Measurements from ENCODE around the gene IL1R2. TPM values are rescaled to one million over a fixed set of nuclear protein-coding genes. Genes with fewer than 3 reads are reported as not detected.

Gene IL1R2
- polyA plus RNA-seq, 1 donor (not counting 4 experiments of a cell fraction or from before 2014, with no cell fraction given) = 57.3 TPM

GRCh38 chr2:102060792-102061191, 69.0 kb downstream of the IL1R2 start:
- H2AFZ ChIP-seq (ENCODE audit: control insufficient read depth, low read length) = no peak overlapping the region
- no peaks in the 10 kb centered on the region for H4K20me1 ChIP-seq (ENCODE audit: control insufficient read depth, extremely low read depth, insufficient read depth, low read length)
- H3K9me1 ChIP-seq (ENCODE audit: control insufficient read depth, extremely low read depth, insufficient read depth, low read length) = no peaks in the 10 kb centered on the region
- no peaks in the 10 kb centered on the region for H3K79me2 ChIP-seq (ENCODE audit: control insufficient read depth, insufficient read depth, low read length)
- peaks cover 7% of the 10 kb centered on the region for H3K9me3 ChIP-seq (ENCODE audit: control insufficient read depth, low read depth, low read length)
- peaks cover 27% of the 10 kb centered on the region for H3K4me1 ChIP-seq (ENCODE audit: control insufficient read depth, extremely low read depth, insufficient read depth, low read length)
- no peak for TF ChIP-seq CTCF (optimal IDR thresholded peaks at IDR 0.05 in 1 of 3, IDR thresholded peaks at IDR 0.05 in 1 of 3, conservative IDR thresholded peaks at IDR 0.05 in 1 of 3; ENCODE audit: extremely low read depth in 1 of 3, insufficient read depth in 2 of 3, low read length in 3 of 3)
- no peak for TF ChIP-seq EZH2 (IDR thresholded peaks at IDR 0.05; ENCODE audit: low read length)
- DNase-seq (ENCODE audit: low read depth, low spot score) (no peak), FAIRE-seq (no peak)
- no peak overlapping the region for H3K4me2 ChIP-seq (ENCODE audit: control insufficient read depth, extremely low read depth, insufficient read depth, low read depth, low read length)
- no peak overlapping the region for H3K27ac ChIP-seq (ENCODE audit: control insufficient read depth, insufficient read depth, low read length)
- no peak overlapping the region for H3K4me3 ChIP-seq (ENCODE audit: control insufficient read depth in 2 of 3, extremely low read depth in 1 of 3, insufficient read depth in 2 of 3, low read depth in 1 of 3, low read length in 3 of 3)
- no peak overlapping the region for H3K9ac ChIP-seq (ENCODE audit: control insufficient read depth, extremely low read depth, insufficient read depth, low read length)
- no peaks in the 10 kb centered on the region for H3K27me3 ChIP-seq (ENCODE audit: control insufficient read depth, extremely low read depth, insufficient read depth, low read length)
- dilution Hi-C loops (cut with MboI; ENCODE audit: extremely low pct_ligation_motif_present, low sequenced_read_pairs) = no loop called here
- no peaks in the 10 kb centered on the region for H3K36me3 ChIP-seq (ENCODE audit: control insufficient read depth in 2 of 2, extremely low read depth in 1 of 2, insufficient read depth in 2 of 2, low read length in 2 of 2)

- Histone ChIP-seq H2AFZ (ENCODE audit: control insufficient read depth, low read length) (no peak overlapping the region), H3K4me1 (ENCODE audit: control insufficient read depth, extremely low read depth, insufficient read depth, low read length) (peaks cover 27% of the 10 kb centered on the region), H4K20me1 (ENCODE audit: control insufficient read depth, extremely low read depth, insufficient read depth, low read length) (no peaks in the 10 kb centered on the region), H3K27me3 (ENCODE audit: control insufficient read depth, extremely low read depth, insufficient read depth, low read length) (no peaks in the 10 kb centered on the region), H3K9me3 (ENCODE audit: control insufficient read depth, low read depth, low read length) (peaks cover 7% of the 10 kb centered on the region), H3K36me3 (ENCODE audit: control insufficient read depth in 2 of 2, extremely low read depth in 1 of 2, insufficient read depth in 2 of 2, low read length in 2 of 2) (no peaks in the 10 kb centered on the region), H3K9ac (ENCODE audit: control insufficient read depth, extremely low read depth, insufficient read depth, low read length) (no peak overlapping the region), H3K79me2 (ENCODE audit: control insufficient read depth, insufficient read depth, low read length) (no peaks in the 10 kb centered on the region), H3K27ac (ENCODE audit: control insufficient read depth, insufficient read depth, low read length) (no peak overlapping the region), H3K9me1 (ENCODE audit: control insufficient read depth, extremely low read depth, insufficient read depth, low read length) (no peaks in the 10 kb centered on the region), H3K4me3 (ENCODE audit: control insufficient read depth in 2 of 3, extremely low read depth in 1 of 3, insufficient read depth in 2 of 3, low read depth in 1 of 3, low read length in 3 of 3) (no peak overlapping the region), H3K4me2 (ENCODE audit: control insufficient read depth, extremely low read depth, insufficient read depth, low read depth, low read length) (no peak overlapping the region)
- no peak for DNase-seq (ENCODE audit: low read depth, low spot score)
- dilution Hi-C loops (cut with MboI; ENCODE audit: extremely low pct_ligation_motif_present, low sequenced_read_pairs) = no loop called here
- TF ChIP-seq CTCF (optimal IDR thresholded peaks at IDR 0.05 in 1 of 3, IDR thresholded peaks at IDR 0.05 in 1 of 3, conservative IDR thresholded peaks at IDR 0.05 in 1 of 3; ENCODE audit: extremely low read depth in 1 of 3, insufficient read depth in 2 of 3, low read length in 3 of 3) (no peak), EZH2 (IDR thresholded peaks at IDR 0.05; ENCODE audit: low read length) (no peak)
- no peak for FAIRE-seq
Measured at GRCh38 chr2:102061286-102061699, 69.5 kb downstream of the IL1R2 start.

All from keratinocyte (primary cell).